CD4-positive, alpha-beta memory T cell (primary cell): ENCODE data around the gene RSPH6A. TPM values are rescaled to one million over a fixed set of nuclear protein-coding genes. Genes with fewer than 3 reads are reported as not detected.

Source experiments
- CTCF ChIA-PET: fragments of 350-600 bp; sonication (Branson Sonifier 250); formaldehyde crosslinking; loops from one replicate; lab custom pipeline; 2021; ENCODE audit warnings: inconsistent platforms; ENCODE audit not compliant: partially characterized antibody; lab: Charles Lee
- POLR2A ChIA-PET: fragments of 350-600 bp; sonication (Branson Sonifier 250); formaldehyde crosslinking; loops from one replicate; lab custom pipeline; 2021; ENCODE audit not compliant: partially characterized antibody; lab: Charles Lee
- DNase-seq, 5 donors: peaks; one replicate each; pipeline versions ENCODE4 v3.0.0 to v3.0.0-alpha.2; 2020 to 2022; ENCODE audit warnings: mixed read lengths in 1 of 5
- H3K27ac ChIP-seq: one replicate; pipeline ENCODE4 v1.7.0; 2013; ENCODE audit warnings: low read depth, low read length
- H3K27me3 ChIP-seq: 2 replicates; pipeline ENCODE4 v1.7.0; 2013; ENCODE audit warnings: mild to moderate bottlenecking, low read length, moderate library complexity; ENCODE audit not compliant: insufficient read depth
- H3K36me3 ChIP-seq: 2 replicates; pipeline ENCODE4 v1.7.0; 2013; ENCODE audit warnings: mild to moderate bottlenecking, low read length, moderate library complexity; ENCODE audit not compliant: insufficient read depth
- H3K4me1 ChIP-seq: 2 replicates; pipeline ENCODE4 v1.7.0; 2013; ENCODE audit warnings: mild to moderate bottlenecking, low read length, moderate library complexity; ENCODE audit not compliant: insufficient read depth
- H3K4me3 ChIP-seq, 2 donors: one replicate each; pipeline ENCODE4 v1.7.0; 2013; ENCODE audit warnings: low read length in 2 of 2, mild to moderate bottlenecking in 1 of 2
- H3K9me3 ChIP-seq, 2 donors: one replicate each; pipeline ENCODE4 v1.7.0; 2013; ENCODE audit warnings: low read length in 2 of 2, control low read depth in 1 of 2; ENCODE audit not compliant: control insufficient read depth in 1 of 2
- H3K27ac Mint-ChIP-seq, 7 donors: one replicate each; pipeline ENCODE4 v1.8.0; 2020 to 2021; ENCODE audit warnings: mixed read lengths in 7 of 7, mild to moderate bottlenecking in 6 of 7, inconsistent platforms in 3 of 7, moderate library complexity in 3 of 7
- H3K27me3 Mint-ChIP-seq, 2 donors: one replicate each; pipeline ENCODE4 v1.8.0; 2020 to 2021; ENCODE audit warnings: mixed read lengths in 2 of 2
- H3K36me3 Mint-ChIP-seq, 2 donors: one replicate each; pipeline ENCODE4 v1.8.0; 2020 to 2021; ENCODE audit warnings: mixed read lengths in 2 of 2, inconsistent platforms in 1 of 2, mild to moderate bottlenecking in 1 of 2
- H3K4me1 Mint-ChIP-seq, 4 donors: one replicate each; pipeline ENCODE4 v1.8.0; 2020 to 2021; ENCODE audit warnings: mixed read lengths in 4 of 4, mild to moderate bottlenecking in 1 of 4
- H3K4me3 Mint-ChIP-seq, 8 donors: one replicate each; pipeline ENCODE4 v1.8.0; 2020 to 2021; ENCODE audit warnings: mixed read lengths in 8 of 8, mild to moderate bottlenecking in 7 of 8, moderate library complexity in 6 of 8, inconsistent platforms in 3 of 8
- H3K9me3 Mint-ChIP-seq, 8 donors: one replicate each; pipeline ENCODE4 v1.8.0; 2020 to 2021; ENCODE audit warnings: mixed read lengths in 8 of 8, mild to moderate bottlenecking in 5 of 8, inconsistent platforms in 3 of 8, moderate library complexity in 1 of 8
- intact Hi-C: fragments of 100-400 bp; cut with micrococcal nuclease; formaldehyde crosslinking; loops from one replicate; pipeline ENCODE4 v1.15.1; 2023
- polyA plus RNA-seq, 2 donors: library from polyadenylated mRNA; unstranded; fragments of 300-500 nt; fragmentation: Illumina TruSeq; gene quantifications; one replicate each; pipeline ENCODE4 v1.2.3, GENCODE V29; 2021
- total RNA-seq, 2 experiments: library from RNA; stranded (reverse); gene quantifications; one replicate each; pipeline ENCODE4 v1.2.3, GENCODE V29; 2021

RSPH6A gene
- total and polyA plus RNA-seq, 4 experiments from 2014 or later = 0.29 to 0.39 TPM; not detected in 2

DNA sequence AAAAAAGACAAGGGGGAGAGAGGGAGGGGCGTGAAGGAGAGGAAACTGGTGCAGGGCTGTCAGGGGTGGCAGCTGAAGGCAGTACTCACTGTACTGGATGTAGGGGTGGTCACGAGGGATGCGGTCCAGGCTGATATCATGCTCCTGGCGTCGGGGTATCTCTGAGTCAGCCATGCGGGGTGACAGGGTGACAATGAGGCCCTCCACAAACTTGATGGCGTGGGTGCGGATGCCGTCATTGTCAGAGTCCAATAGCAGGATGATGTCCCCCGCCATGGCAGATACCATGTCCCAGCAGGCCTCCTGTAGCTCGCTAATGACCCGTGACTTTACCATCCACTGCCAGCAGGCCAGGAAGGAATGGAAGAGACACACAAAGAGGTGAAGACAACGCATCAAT lies 32.6 kb upstream of the RSPH6A start:
- POLR2A ChIA-PET = no interaction called here
- intact Hi-C loops = no loop called here
- Mint-ChIP-seq H3K27me3 (no peaks in the 10 kb centered on the region), H3K36me3 (peaks cover 55 to 72% of the 10 kb centered on the region in 2 donors), H3K4me1 (peaks cover 0 to 7% (median 4%) of the 10 kb centered on the region in 4 donors), H3K9me3 (no peaks in the 10 kb centered on the region), H3K4me3 (no peak overlapping the region), H3K27ac (no peak overlapping the region)
- H3K9me3 ChIP-seq = no peaks in the 10 kb centered on the region
- CTCF ChIA-PET = no interaction called here
- no peak overlapping the region for H3K27ac ChIP-seq
- no peaks in the 10 kb centered on the region for H3K4me1 ChIP-seq
- no peak for DNase-seq
- H3K4me3 ChIP-seq = no peak overlapping the region
- H3K36me3 ChIP-seq = peaks cover 71% of the 10 kb centered on the region
- no peaks in the 10 kb centered on the region for H3K27me3 ChIP-seq

- Histone ChIP-seq H3K4me3 (no peak overlapping the region), H3K9me3 (no peaks in the 10 kb centered on the region), H3K27ac (no peak overlapping the region), H3K4me1 (no peaks in the 10 kb centered on the region), H3K36me3 (peaks cover 59% of the 10 kb centered on the region), H3K27me3 (no peaks in the 10 kb centered on the region)
- Mint-ChIP-seq H3K4me1 (peaks cover 0 to 5% (median 4%) of the 10 kb centered on the region in 4 donors), H3K27me3 (no peaks in the 10 kb centered on the region), H3K4me3 (no peak overlapping the region), H3K36me3 (peaks cover 65 to 67% of the 10 kb centered on the region in 2 donors), H3K9me3 (no peaks in the 10 kb centered on the region), H3K27ac (no peak overlapping the region)
- POLR2A ChIA-PET = interaction anchor here (1.2 kb wide), 1 partner anchor 24 kb away, joined by 4 read pairs; no protein-coding TSS in a partner anchor
- DNase-seq = no peak
- CTCF ChIA-PET = no interaction called here
- intact Hi-C loops = no loop called here
Observed at GRCh38 chr19:45842198-45842597, 27.1 kb upstream of the RSPH6A start.

GRCh38 chr19:45834970-45835369 lies 19.9 kb upstream of the RSPH6A start:
- Mint-ChIP-seq H3K36me3 (peaks cover 56 to 70% of the 10 kb centered on the region in 2 donors), H3K4me1 (peaks cover 0 to 4% (median 0%) of the 10 kb centered on the region in 4 donors), H3K27ac (no peak overlapping the region), H3K4me3 (no peak overlapping the region), H3K27me3 (no peaks in the 10 kb centered on the region), H3K9me3 (no peaks in the 10 kb centered on the region)
- ChIA-PET CTCF (interaction anchor here (1.5 kb wide), 1 partner anchor 18 kb away, joined by 8 read pairs; no protein-coding TSS in a partner anchor), POLR2A (no interaction called here)
- Histone ChIP-seq H3K9me3 (no peaks in the 10 kb centered on the region), H3K4me1 (no peaks in the 10 kb centered on the region), H3K27ac (no peak overlapping the region), H3K27me3 (no peaks in the 10 kb centered on the region), H3K4me3 (no peak overlapping the region), H3K36me3 (peaks cover 60% of the 10 kb centered on the region)
- intact Hi-C loops = no loop called here
- DNase-seq = no peak

GRCh38 chr19:45828945-45829344 lies 13.8 kb upstream of the RSPH6A start:
- peaks cover 44 to 68% of the 10 kb centered on the region in 2 donors for H3K36me3 Mint-ChIP-seq
- CTCF ChIA-PET = interaction anchor here (2.2 kb wide), 1 partner anchor 12 kb away, joined by 7 read pairs; no protein-coding TSS in a partner anchor
- no peak overlapping the region for H3K27ac Mint-ChIP-seq
- peaks cover 0 to 1% (median 0%) of the 10 kb centered on the region in 4 donors for H3K4me1 Mint-ChIP-seq
- no peak overlapping the region for H3K27ac ChIP-seq
- DNase-seq = no peak
- no peaks in the 10 kb centered on the region for H3K9me3 ChIP-seq
- intact Hi-C loops = no loop called here
- H3K4me3 Mint-ChIP-seq = no peak overlapping the region
- POLR2A ChIA-PET = no interaction called here
- H3K9me3 Mint-ChIP-seq = no peaks in the 10 kb centered on the region
- H3K27me3 ChIP-seq = no peaks in the 10 kb centered on the region
- H3K27me3 Mint-ChIP-seq = no peaks in the 10 kb centered on the region
- peaks cover 57% of the 10 kb centered on the region for H3K36me3 ChIP-seq
- no peak overlapping the region for H3K4me3 ChIP-seq
- H3K4me1 ChIP-seq = no peaks in the 10 kb centered on the region

GRCh38 chr19:45828523-45828922 lies 13.4 kb upstream of the RSPH6A start:
- intact Hi-C loops = no loop called here
- Mint-ChIP-seq H3K9me3 (no peaks in the 10 kb centered on the region), H3K4me3 (no peak overlapping the region), H3K4me1 (peaks cover 0 to 1% (median 0%) of the 10 kb centered on the region in 4 donors), H3K36me3 (peaks cover 44 to 66% of the 10 kb centered on the region in 2 donors), H3K27me3 (no peaks in the 10 kb centered on the region), H3K27ac (peak overlapping the region in 2 of 7 donors; percentile 2 to 5)
- ChIA-PET CTCF (interaction anchor here (2.2 kb wide), 1 partner anchor 11 kb away, joined by 7 read pairs; no protein-coding TSS in a partner anchor), POLR2A (no interaction called here)
- DNase-seq = no peak
- Histone ChIP-seq H3K27ac (no peak overlapping the region), H3K36me3 (peaks cover 61% of the 10 kb centered on the region), H3K27me3 (no peaks in the 10 kb centered on the region), H3K4me3 (no peak overlapping the region), H3K4me1 (no peaks in the 10 kb centered on the region), H3K9me3 (no peaks in the 10 kb centered on the region)

- no peak overlapping the region for H3K4me3 Mint-ChIP-seq
- H3K36me3 ChIP-seq = peaks cover 69% of the 10 kb centered on the region
- POLR2A ChIA-PET = no interaction called here
- H3K9me3 Mint-ChIP-seq = no peaks in the 10 kb centered on the region
- no peak overlapping the region for H3K4me3 ChIP-seq
- no peak for DNase-seq
- H3K4me1 ChIP-seq = no peaks in the 10 kb centered on the region
- H3K27ac ChIP-seq = no peak overlapping the region
- no peaks in the 10 kb centered on the region for H3K9me3 ChIP-seq
- peaks cover 44 to 71% of the 10 kb centered on the region in 2 donors for H3K36me3 Mint-ChIP-seq
- peak overlapping the region in 1 of 7 donors; percentile 42 for H3K27ac Mint-ChIP-seq
- peaks cover 0 to 1% (median 0%) of the 10 kb centered on the region in 4 donors for H3K4me1 Mint-ChIP-seq
- CTCF ChIA-PET = interaction anchor here (2.2 kb wide), 1 partner anchor 10 kb away, joined by 7 read pairs; no protein-coding TSS in a partner anchor
- H3K27me3 ChIP-seq = no peaks in the 10 kb centered on the region
- no peaks in the 10 kb centered on the region for H3K27me3 Mint-ChIP-seq
- intact Hi-C loops = no loop called here
Observed at GRCh38 chr19:45827459-45828093, 12.5 kb upstream of the RSPH6A start.

DNA sequence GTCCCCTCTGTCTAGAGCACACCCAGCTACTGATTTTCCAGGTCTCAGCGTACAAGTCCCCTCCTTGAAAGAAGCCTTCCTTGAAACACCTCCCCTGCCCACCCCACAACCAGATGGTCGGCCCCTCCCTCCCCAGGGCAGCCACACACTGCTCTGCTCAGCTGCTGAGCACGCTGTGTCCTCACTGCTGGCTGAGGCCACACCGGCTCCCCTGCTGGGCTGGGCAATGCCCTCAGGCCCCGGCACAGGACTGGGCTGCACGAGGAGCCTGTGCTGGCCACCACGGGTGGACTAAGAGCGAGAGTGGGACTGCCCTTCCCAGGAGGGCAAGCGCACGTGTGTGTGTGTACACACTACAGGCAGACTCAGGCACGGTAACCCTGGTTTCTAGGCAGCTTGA lies 11.8 kb upstream of the RSPH6A start:
- H3K4me3 ChIP-seq = no peak overlapping the region
- no peak overlapping the region for H3K27ac ChIP-seq
- peaks cover 63% of the 10 kb centered on the region for H3K36me3 ChIP-seq
- Mint-ChIP-seq H3K27ac (peak overlapping the region in 1 of 7 donors; percentile 42), H3K27me3 (no peaks in the 10 kb centered on the region), H3K4me1 (peaks cover 0 to 1% (median 0%) of the 10 kb centered on the region in 4 donors), H3K36me3 (peaks cover 40 to 64% of the 10 kb centered on the region in 2 donors), H3K9me3 (no peaks in the 10 kb centered on the region), H3K4me3 (no peak overlapping the region)
- POLR2A ChIA-PET = interaction anchor here (0.7 kb wide), 1 partner anchor 37 kb away, joined by 3 read pairs; no protein-coding TSS in a partner anchor
- CTCF ChIA-PET = no interaction called here
- DNase-seq = no peak
- no peaks in the 10 kb centered on the region for H3K4me1 ChIP-seq
- intact Hi-C loops = no loop called here
- H3K9me3 ChIP-seq = no peaks in the 10 kb centered on the region
- H3K27me3 ChIP-seq = no peaks in the 10 kb centered on the region
